Endothelial cell of umbilical vein (primary cell): Measurements from ENCODE around the gene EMC9. TPM values are rescaled to one million over a fixed set of nuclear protein-coding genes. Genes with fewer than 3 reads are reported as not detected.

Experiments
- BruUV-seq: library from RNA; stranded (reverse); fragments of 400-500 nt; replicated peaks from 2 replicates; lab custom pipeline; 2021; lab: Mats Ljungman, UMichigan
- CTCF ChIA-PET: fragments of 300-600, 350-600 bp; sonication (Branson Sonifier 250); formaldehyde crosslinking; loops from one replicate; lab custom pipeline; 2021; ENCODE audit warnings: antibody characterized with exemption, inconsistent platforms; lab: Charles Lee
- POLR2A ChIA-PET: fragments of 300-600, 350-600 bp; sonication (Branson Sonifier 250); formaldehyde crosslinking; loops from one replicate; lab custom pipeline; 2021; ENCODE audit warnings: antibody characterized with exemption, inconsistent platforms; lab: Charles Lee
- DNase-seq: peaks from one replicate; pipeline ENCODE4 v3.0.0-alpha.2; 2011; ENCODE audit warnings: low read depth, low spot score
- FAIRE-seq: peaks from 2 replicates; lab custom pipeline; 2011; peaks lifted over from hg19 to GRCh38; lab: Jason Lieb, UNC
- H2AFZ ChIP-seq: 2 replicates; pipeline ENCODE4 v1.6.0; 2012; ENCODE audit warnings: low read depth, low read length, control low read depth, inconsistent platforms
- H3K27ac ChIP-seq: 2 replicates; pipeline ENCODE4 v1.5.1; 2011; ENCODE audit warnings: low read depth, mild to moderate bottlenecking, control low read depth, low read length, moderate library complexity; ENCODE audit not compliant: insufficient read depth
- H3K27me3 ChIP-seq, 2 experiments: 2 replicates each; pipeline versions ENCODE4 v1.6.0 to v1.6.1; 2011; ENCODE audit warnings: low read length in 2 of 2, mixed read lengths in 1 of 2; ENCODE audit not compliant: control insufficient read depth in 2 of 2, insufficient read depth in 2 of 2
- H3K36me3 ChIP-seq, 2 experiments: 2 replicates in 1 of 2; 3 replicates in 1 of 2; pipeline ENCODE4 v1.5.1; 2011; ENCODE audit warnings: low read length in 2 of 2, mild to moderate bottlenecking in 1 of 2, moderate library complexity in 1 of 2; ENCODE audit not compliant: control insufficient read depth in 2 of 2, insufficient read depth in 2 of 2; ENCODE audit errors: extremely low read depth in 1 of 2
- H3K4me1 ChIP-seq: 3 replicates; pipeline ENCODE4 v1.5.1; 2011; ENCODE audit warnings: mild to moderate bottlenecking, low read length; ENCODE audit not compliant: control insufficient read depth, insufficient read depth; ENCODE audit errors: extremely low read depth
- H3K4me2 ChIP-seq: 2 replicates; pipeline ENCODE4 v1.6.1; 2011; ENCODE audit warnings: low read length, control low read depth, mixed read lengths; ENCODE audit not compliant: insufficient read depth
- H3K4me3 ChIP-seq, 3 experiments: fragments of 200-600 bp in 1 of 3; sonication (generic), shearing (Covaris generic) in 1 of 3; replicated peaks in 1 of 3; 2 replicates each; pipeline ENCODE4 v1.5.1; 2011 to 2016; ENCODE audit warnings: control low read depth in 3 of 3, low read length in 3 of 3, mild to moderate bottlenecking in 2 of 3, inconsistent platforms in 1 of 3, low read depth in 1 of 3, moderate library complexity in 1 of 3; ENCODE audit not compliant: insufficient read depth in 1 of 3
- H3K79me2 ChIP-seq: 2 replicates; pipeline ENCODE4 v1.6.0; 2012; ENCODE audit warnings: low read length, inconsistent platforms; ENCODE audit not compliant: control insufficient read depth, insufficient read depth
- H3K9ac ChIP-seq: replicated peaks from 2 replicates; pipeline ENCODE3; 2011; ENCODE audit warnings: low read length, control low read depth; ENCODE audit not compliant: insufficient read depth; ENCODE audit errors: extremely low read depth
- H3K9me1 ChIP-seq: replicated peaks from 3 replicates; pipeline ENCODE4 v1.6.0; 2011; ENCODE audit warnings: mild to moderate bottlenecking, low read length; ENCODE audit not compliant: control insufficient read depth, insufficient read depth; ENCODE audit errors: extremely low read depth
- H3K9me3 ChIP-seq: replicated peaks from 2 replicates; pipeline ENCODE4 v1.5.1; 2012; ENCODE audit warnings: low read length, inconsistent platforms; ENCODE audit not compliant: control insufficient read depth, insufficient read depth
- H4K20me1 ChIP-seq: replicated peaks from 2 replicates; pipeline ENCODE3; 2011; ENCODE audit warnings: mild to moderate bottlenecking, low read length; ENCODE audit not compliant: control insufficient read depth, insufficient read depth; ENCODE audit errors: extremely low read depth
- EZH2 ChIP-seq: IDR thresholded peaks from 2 replicates; pipeline ENCODE4 v1.6.1; 2012; ENCODE audit warnings: borderline replicate concordance, low read depth, mild to moderate bottlenecking, moderate library complexity, low read length, inconsistent platforms; ENCODE audit not compliant: severe bottlenecking
- FOS ChIP-seq: IDR thresholded peaks from 2 replicates; pipeline ENCODE4 v1.6.1; 2011; ENCODE audit warnings: mild to moderate bottlenecking, low read length, moderate library complexity, borderline replicate concordance; ENCODE audit not compliant: insufficient read depth
- GATA2 ChIP-seq: IDR thresholded peaks from 2 replicates; pipeline ENCODE4 v1.7.0; 2011; ENCODE audit warnings: low read depth, mild to moderate bottlenecking, moderate library complexity, mixed read lengths, low read length; ENCODE audit not compliant: insufficient read length, insufficient read depth
- JUN ChIP-seq: IDR thresholded peaks from 2 replicates; pipeline ENCODE4 v1.6.1; 2011; ENCODE audit warnings: borderline replicate concordance, low read depth; ENCODE audit not compliant: insufficient read length, insufficient read depth
- MYC ChIP-seq: IDR thresholded peaks from one replicate; pipeline ENCODE4 v1.6.1; 2011; ENCODE audit warnings: mild to moderate bottlenecking, low read depth, low read length
- POLR2A ChIP-seq: IDR thresholded peaks from 2 replicates; pipeline ENCODE4 v1.6.1; 2012; ENCODE audit warnings: low read depth, mild to moderate bottlenecking, control low read depth, low read length
- POLR2AphosphoS5 ChIP-seq: IDR thresholded peaks from 2 replicates; pipeline ENCODE4 v1.6.1; 2012; ENCODE audit warnings: low read depth, mild to moderate bottlenecking, control low read depth, low read length, moderate library complexity; ENCODE audit not compliant: insufficient read depth
- dilution Hi-C: fragments of 300-500 bp; cut with MboI; formaldehyde crosslinking; loops from one replicate; pipeline ENCODE4 v1.15.0; 2019; ENCODE audit warnings: low sequenced_read_pairs; ENCODE audit not compliant: extremely low pct_ligation_motif_present
- intact Hi-C: fragments of 100-400 bp; cut with micrococcal nuclease; formaldehyde crosslinking; loops from one replicate; pipeline ENCODE4 v1.10.0; 2022
- polyA plus RNA-seq, 4 experiments: library from polyadenylated mRNA; depleted of rRNA in 3 of 4; stranded (reverse) in 3 of 4; unstranded in 1 of 4; fragments of >200 nt; gene quantifications; 2 replicates each; pipeline versions ENCODE4 v1.2.1 to v1.2.3, GENCODE V29; 2011 to 2012; ENCODE audit warnings: missing spikeins in 1 of 4
- total RNA-seq: library from RNA; stranded (reverse); gene quantifications from 2 replicates; pipeline ENCODE4 v1.2.3, GENCODE V29; 2021
- TF ChIP-seq, protein P1 (sequence below): IDR thresholded peaks from 2 replicates; pipeline ENCODE4 v1.6.1; 2011; ENCODE audit not compliant: insufficient read depth, insufficient read length
- TF ChIP-seq, protein P2 (sequence below), 2 donors: IDR thresholded peaks; 1 replicate in 1 of 2; 2 replicates in 1 of 2; pipeline ENCODE4 v1.5.1; 2011; ENCODE audit warnings: low read length in 2 of 2, mild to moderate bottlenecking in 2 of 2, moderate library complexity in 2 of 2, control low read depth in 1 of 2, inconsistent platforms in 1 of 2, low read depth in 1 of 2; ENCODE audit not compliant: insufficient read depth in 1 of 2; ENCODE audit errors: extremely low read depth in 1 of 2

EMC9 gene
- total and polyA plus RNA-seq, 2 donors (not counting 3 experiments of a cell fraction or from before 2014, with no cell fraction given): 21.8 to 31.8 TPM

DNA sequence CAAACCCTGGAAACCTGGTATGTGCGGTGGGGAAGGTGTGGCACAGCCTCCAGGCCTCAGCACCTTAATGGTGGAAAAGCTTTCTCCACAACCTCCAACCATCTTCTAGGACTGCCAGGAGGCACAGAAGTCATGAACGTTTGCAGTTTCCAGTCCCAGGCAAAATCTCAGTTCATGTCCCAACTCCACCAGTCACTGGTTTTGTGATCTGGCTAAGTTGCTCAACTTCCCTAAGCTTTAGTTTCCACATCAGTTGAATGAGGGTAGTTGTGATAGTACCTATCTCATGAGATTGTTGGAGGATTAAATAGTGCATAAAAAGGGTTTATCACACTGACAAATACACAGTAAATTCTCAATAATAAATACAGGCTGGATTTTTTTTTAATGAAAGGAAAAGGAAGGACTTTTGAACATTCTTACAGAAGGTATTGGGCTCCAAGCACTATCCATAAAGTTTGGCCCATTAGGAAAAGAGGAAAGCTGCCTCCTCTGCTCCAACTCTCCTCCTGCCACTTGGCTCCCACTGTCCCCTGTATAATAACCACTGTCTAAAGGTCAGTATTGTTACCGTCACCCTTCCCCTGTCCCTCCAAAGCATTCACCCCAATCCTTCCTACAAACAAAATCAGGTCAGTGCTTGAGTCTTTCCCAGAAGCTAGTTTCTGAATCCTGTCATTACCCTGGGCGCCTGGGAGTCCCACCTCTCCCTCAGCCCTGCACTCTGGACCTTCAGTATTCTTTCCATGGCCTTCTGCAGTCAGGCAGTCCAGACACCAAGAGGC lies 41.0 kb downstream of the EMC9 start:
- dilution Hi-C loops: no loop called here
- CTCF ChIA-PET: interaction anchor here (1.0 to 11.7 kb wide), 2 partner anchors 8 to 44 kb away, joined by 4 to 420 read pairs; no protein-coding TSS in a partner anchor
- H3K36me3 ChIP-seq: peaks cover 0 to 2% of the 10 kb centered on the region in 2 experiments

More for the DNA sequence above, 41.0 kb downstream of the EMC9 start:
- Histone ChIP-seq H3K27me3 (no peaks in the 10 kb centered on the region), H3K4me3 (no peak overlapping the region), H3K9me1 (no peaks in the 10 kb centered on the region), H4K20me1 (no peaks in the 10 kb centered on the region), H3K4me1 (peaks cover 3% of the 10 kb centered on the region), H2AFZ (no peak overlapping the region), H3K4me2 (no peak overlapping the region), H3K27ac (no peak overlapping the region), H3K79me2 (peaks cover 4% of the 10 kb centered on the region), H3K9ac (no peak overlapping the region), H3K9me3 (no peaks in the 10 kb centered on the region)
- TF ChIP-seq, protein P1, sequence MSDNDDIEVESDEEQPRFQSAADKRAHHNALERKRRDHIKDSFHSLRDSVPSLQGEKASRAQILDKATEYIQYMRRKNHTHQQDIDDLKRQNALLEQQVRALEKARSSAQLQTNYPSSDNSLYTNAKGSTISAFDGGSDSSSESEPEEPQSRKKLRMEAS: no peak
- TF ChIP-seq POLR2AphosphoS5 (no peak), POLR2A (no peak), FOS (no peak), JUN (no peak), EZH2 (no peak), MYC (no peak), GATA2 (no peak)
- TF ChIP-seq, protein P2, sequence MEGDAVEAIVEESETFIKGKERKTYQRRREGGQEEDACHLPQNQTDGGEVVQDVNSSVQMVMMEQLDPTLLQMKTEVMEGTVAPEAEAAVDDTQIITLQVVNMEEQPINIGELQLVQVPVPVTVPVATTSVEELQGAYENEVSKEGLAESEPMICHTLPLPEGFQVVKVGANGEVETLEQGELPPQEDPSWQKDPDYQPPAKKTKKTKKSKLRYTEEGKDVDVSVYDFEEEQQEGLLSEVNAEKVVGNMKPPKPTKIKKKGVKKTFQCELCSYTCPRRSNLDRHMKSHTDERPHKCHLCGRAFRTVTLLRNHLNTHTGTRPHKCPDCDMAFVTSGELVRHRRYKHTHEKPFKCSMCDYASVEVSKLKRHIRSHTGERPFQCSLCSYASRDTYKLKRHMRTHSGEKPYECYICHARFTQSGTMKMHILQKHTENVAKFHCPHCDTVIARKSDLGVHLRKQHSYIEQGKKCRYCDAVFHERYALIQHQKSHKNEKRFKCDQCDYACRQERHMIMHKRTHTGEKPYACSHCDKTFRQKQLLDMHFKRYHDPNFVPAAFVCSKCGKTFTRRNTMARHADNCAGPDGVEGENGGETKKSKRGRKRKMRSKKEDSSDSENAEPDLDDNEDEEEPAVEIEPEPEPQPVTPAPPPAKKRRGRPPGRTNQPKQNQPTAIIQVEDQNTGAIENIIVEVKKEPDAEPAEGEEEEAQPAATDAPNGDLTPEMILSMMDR (IDR thresholded peaks at IDR 0.05; ENCODE audit: extremely low read depth in 1 of 2, insufficient read depth in 1 of 2, low read depth in 1 of 2, low read length in 2 of 2): no peak
- intact Hi-C loops: no loop called here
- POLR2A ChIA-PET: no interaction called here
- FAIRE-seq: no peak
- no TSS peak for BruUV-seq
- DNase-seq: no peak
